EH (cell line): ENCODE data around the gene C16orf95.
"Not testable (repeated sequence)": the region's sequence is repeated elsewhere in the genome, so short reads cannot be mapped to it uniquely, and the experiment has no call there.

Source experiments
- DNase-seq: peaks from one replicate; pipeline ENCODE4 v3.0.0-alpha.2; 2015; ENCODE audit warnings: low read depth

The C16orf95 gene

GRCh38 chr16:87286839-87287626, 30.2 kb downstream of the C16orf95 start:
- no peak for DNase-seq

DNA sequence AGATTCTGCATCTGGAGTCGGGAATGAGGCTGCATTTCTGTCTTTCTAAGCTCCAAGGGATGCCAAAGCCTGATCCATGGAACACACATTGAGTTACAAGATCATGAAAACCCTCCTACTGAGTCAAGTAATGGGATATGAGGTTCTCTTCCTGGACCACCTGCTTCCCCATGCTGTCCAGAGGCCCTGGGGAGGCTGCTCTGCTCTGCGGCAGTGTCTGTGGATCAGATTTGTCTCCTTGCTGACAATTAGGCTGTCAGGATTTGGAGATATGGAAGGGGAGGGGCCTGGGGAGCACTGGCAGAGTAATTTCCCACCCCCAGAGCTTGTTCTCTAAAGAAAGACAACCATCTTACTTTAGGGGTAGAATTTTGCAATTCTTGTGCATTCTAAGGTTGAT, 33.0 kb downstream of the C16orf95 start:
- DNase-seq = no peak

DNA sequence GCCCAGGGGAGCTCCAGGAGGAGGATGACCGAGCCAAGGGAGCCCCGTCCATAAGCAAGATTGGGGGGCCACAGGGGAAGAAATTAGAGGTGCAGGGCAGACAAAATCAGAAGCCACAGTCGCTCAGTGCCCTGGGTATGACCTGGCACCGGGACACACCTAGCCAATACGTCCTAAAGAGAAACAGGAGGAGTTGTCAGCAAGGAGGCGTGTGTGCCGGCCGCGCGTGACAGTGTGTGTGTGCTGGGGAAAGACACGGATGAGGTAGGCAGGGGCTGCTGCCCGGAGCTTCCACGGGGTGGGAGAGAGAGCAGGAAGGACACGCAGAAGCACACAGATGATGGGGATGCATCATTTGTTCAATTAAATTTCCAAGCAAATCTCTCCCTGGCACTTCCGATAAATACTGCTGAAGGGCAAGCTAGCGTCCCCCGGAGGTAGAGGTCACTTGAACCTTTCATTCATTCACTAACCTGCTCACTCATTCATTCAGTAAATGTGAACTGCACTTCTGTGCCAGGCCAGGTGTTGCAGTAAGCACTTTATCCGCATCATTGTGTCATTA, 38.0 kb downstream of the C16orf95 start:
- DNase-seq = no peak

GRCh38 chr16:87278191-87279093, 38.8 kb downstream of the C16orf95 start:
- DNase-seq = peak; percentile 81

GRCh38 chr16:87276924-87277323, 40.3 kb downstream of the C16orf95 start:
- DNase-seq = no peak

- DNase-seq = no peak
Observed at GRCh38 chr16:87276091-87276701, 41.0 kb downstream of the C16orf95 start.

- DNase-seq = peak; percentile 64
Observed at GRCh38 chr16:87274794-87275193, 42.4 kb downstream of the C16orf95 start.

- no peak for DNase-seq
Observed at GRCh38 chr16:87273471-87274030, 43.6 kb downstream of the C16orf95 start.

GRCh38 chr16:87271256-87271655, 45.9 kb downstream of the C16orf95 start:
- no peak for DNase-seq

GRCh38 chr16:87267566-87267965, 49.6 kb downstream of the C16orf95 start:
- no peak for DNase-seq

GRCh38 chr16:87266846-87267245, 50.3 kb downstream of the C16orf95 start:
- DNase-seq = no peak

GRCh38 chr16:87265261-87265660, 51.9 kb downstream of the C16orf95 start:
- no peak for DNase-seq

DNA sequence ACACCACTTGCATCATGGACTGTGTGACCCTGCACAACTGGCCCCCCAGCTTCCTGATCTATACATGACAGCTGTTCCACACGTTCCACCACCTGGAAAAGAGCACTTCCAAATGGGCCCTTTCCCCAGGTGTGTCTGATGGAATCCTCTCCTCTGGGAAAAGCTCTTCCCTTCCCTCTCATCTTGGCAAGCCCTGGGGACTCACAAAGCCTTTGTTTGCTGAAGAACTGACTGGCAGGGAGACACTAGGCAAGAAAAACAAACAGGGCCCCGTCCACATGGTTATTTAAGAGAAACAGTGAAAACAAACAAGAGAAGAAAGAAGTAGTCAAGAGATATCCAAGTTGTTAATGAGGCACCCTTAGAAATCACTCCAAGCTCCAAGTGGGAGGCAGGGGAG, 52.6 kb downstream of the C16orf95 start:
- no peak for DNase-seq

- peak; percentile 13 for DNase-seq
Observed at GRCh38 chr16:87263418-87264052, 53.7 kb downstream of the C16orf95 start.

DNA sequence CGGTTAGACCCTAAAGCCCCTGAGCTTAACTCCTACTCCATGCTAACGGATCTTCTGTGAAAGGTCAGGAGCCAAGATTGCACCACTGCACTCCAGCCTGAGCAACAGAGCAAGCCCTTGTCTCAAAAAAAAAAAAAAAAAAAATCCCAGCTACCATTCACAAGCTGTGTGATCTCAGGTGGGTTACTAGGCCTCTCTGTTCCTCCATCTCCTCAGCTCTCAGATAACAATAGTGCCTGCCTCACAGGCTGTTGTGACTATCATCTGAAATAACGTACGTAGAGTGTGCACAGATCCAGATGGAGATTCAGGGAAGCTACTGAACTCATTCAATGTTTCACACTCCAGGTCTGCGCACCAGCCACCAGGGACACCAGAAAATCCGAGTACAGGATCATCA, 57.8 kb downstream of the C16orf95 start:
- no peak for DNase-seq

- not testable (repeated sequence) for DNase-seq
Observed at GRCh38 chr16:87258653-87259052, 58.5 kb downstream of the C16orf95 start.

DNA sequence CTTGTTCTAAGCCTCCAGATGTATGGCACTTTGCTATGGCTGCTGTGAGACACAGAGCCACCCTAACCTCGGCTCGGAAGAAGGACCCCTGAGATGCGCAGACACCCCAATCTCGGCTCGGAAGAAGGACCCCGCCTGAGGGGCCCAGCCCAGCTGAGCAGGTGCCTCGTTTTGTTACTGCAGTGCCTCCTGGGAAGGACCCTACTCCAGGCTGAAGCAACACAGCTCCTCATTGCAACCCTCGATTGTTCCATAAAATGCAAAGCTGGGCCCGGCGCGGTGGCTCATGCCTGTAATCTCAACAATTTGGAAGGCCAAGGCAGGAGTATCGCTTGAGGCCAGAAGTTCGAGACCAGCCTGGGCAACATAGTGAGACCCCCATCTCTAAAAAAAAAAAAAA, 61.3 kb downstream of the C16orf95 start:
- DNase-seq = no peak

DNA sequence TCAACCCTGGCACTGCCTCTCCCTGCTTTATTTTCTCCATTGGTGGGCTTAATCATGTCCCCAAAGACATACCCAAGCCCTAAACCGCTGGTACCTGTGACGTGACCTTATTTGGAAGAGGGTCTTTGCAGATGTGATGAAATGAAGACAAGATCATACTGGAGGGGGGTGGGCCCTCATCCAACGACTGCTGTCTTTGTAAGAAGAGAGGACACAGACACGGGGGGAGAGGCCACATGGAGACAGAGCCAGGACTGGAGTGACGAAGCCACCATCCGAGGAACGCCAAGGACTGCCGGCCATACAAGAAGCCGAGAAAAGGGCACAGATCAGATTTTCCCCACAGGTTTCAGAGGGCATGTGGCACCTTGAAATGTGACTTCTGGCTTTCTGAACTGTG, 62.5 kb downstream of the C16orf95 start:
- DNase-seq = no peak

- DNase-seq = no peak
Observed at GRCh38 chr16:87254296-87254695, 62.9 kb downstream of the C16orf95 start.

DNA sequence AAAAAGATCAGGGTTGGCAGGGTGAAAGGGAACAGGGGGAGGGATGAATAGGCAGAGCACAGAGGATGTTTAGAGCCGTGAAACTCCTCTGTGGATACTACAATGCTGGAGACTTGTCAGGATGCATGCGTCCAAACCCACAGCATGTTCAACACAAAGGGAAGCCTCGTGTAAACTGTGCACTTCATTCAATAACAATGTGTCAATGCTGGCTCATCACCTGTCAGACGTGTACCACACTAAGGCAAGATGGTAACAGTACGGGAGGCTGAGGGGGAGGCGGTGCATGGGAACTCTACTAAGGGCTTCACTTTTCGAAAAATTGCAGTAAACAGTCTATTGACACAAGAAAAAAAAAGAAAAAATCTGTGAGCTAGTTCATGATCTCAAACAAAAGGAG, 63.7 kb downstream of the C16orf95 start:
- no peak for DNase-seq
